ENCODE measurements around the gene SCTR. TPM values are rescaled to one million over a fixed set of nuclear protein-coding genes. Genes with fewer than 3 reads are reported as not detected.

Gene SCTR
- total and polyA plus RNA-seq, 2 of the 13 experiments (the other 11 are each of a cell fraction or from before 2014, with no cell fraction given) = not detected

DNA sequence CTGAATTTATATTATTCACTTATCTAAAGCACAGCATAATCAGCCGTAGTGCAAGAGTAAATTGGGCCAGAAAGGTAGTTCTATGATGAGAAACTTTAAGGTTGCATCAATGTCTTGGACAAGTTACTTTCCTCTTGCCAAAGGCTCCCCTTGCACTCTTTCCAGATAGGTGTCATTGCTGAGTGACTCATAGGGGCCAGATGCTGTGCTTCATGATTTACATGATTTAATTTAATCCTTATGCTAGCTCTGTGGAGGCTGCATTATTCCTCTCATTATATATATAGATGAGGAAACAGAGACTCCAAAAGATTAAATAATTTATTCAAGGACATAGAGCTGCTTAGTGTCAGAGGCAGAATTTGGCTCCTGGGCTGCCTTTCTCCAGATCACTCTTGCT, 25.0 kb upstream of the SCTR start (continued):
- no peak for TF ChIP-seq AKNA (CRISPR knock-in tag; IDR thresholded peaks at IDR 0.05; ENCODE audit: borderline replicate concordance)
- TF ChIP-seq ZFY (CRISPR knock-in tag; IDR thresholded peaks at IDR 0.05) = no peak
- no peak for TF ChIP-seq ZNF747 (CRISPR knock-in tag; IDR thresholded peaks at IDR 0.05; ENCODE audit: borderline replicate concordance)
- TF ChIP-seq ZNF782 (CRISPR knock-in tag; IDR thresholded peaks at IDR 0.05; ENCODE audit: borderline replicate concordance) = no peak
- TF ChIP-seq, protein P1, sequence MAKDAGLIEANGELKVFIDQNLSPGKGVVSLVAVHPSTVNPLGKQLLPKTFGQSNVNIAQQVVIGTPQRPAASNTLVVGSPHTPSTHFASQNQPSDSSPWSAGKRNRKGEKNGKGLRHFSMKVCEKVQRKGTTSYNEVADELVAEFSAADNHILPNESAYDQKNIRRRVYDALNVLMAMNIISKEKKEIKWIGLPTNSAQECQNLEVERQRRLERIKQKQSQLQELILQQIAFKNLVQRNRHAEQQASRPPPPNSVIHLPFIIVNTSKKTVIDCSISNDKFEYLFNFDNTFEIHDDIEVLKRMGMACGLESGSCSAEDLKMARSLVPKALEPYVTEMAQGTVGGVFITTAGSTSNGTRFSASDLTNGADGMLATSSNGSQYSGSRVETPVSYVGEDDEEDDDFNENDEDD (CRISPR knock-in tag; IDR thresholded peaks at IDR 0.05; ENCODE audit: borderline replicate concordance) = no peak

- 64% methylated on average over 2 of the region's 2 CpGs for WGBS (ENCODE audit: low lambda C conversion rate)
- H3K4me2 ChIP-seq (ENCODE audit: low read depth, low read length) = no peak overlapping the region
- DNase-seq (ENCODE audit: low spot score) (no peak), ATAC-seq (no peak), FAIRE-seq (no peak)
- BruUV-seq (replicated peaks) = no TSS peak
- no peak overlapping the region for H2AFZ ChIP-seq (ENCODE audit: low read length)
- H3K4me3 ChIP-seq (replicated peaks in 1 of 3; ENCODE audit: insufficient read depth in 1 of 3, low read depth in 2 of 3, low read length in 3 of 3) = no peak overlapping the region
- peaks cover 21% of the 10 kb centered on the region for H3K4me1 ChIP-seq (ENCODE audit: insufficient read depth, low read length)
- H3K79me2 ChIP-seq (ENCODE audit: insufficient read depth, low read length) = no peaks in the 10 kb centered on the region
- in situ Hi-C loops (cut with HindIII; ENCODE audit: extremely low pct_ligation_motif_present, low pct_unique_long_range_greater_than_20kb) = no loop called here
- intact Hi-C loops (cut with micrococcal nuclease; ENCODE audit: unreplicated experiment) = no loop called here
- CTCF ChIA-PET (ENCODE audit: low intra/inter-chr PET ratio, low total read pairs) = no interaction called here
- no peak overlapping the region for H3K9ac ChIP-seq (ENCODE audit: insufficient read depth, low read depth, low read length)
- H3K27ac ChIP-seq (ENCODE audit: extremely low read length, insufficient read depth, low read length) = no peak overlapping the region
- no peaks in the 10 kb centered on the region for H3K9me3 ChIP-seq (ENCODE audit: low read length)
- no peaks in the 10 kb centered on the region for H4K20me1 ChIP-seq (ENCODE audit: insufficient read depth, low read length)
- peaks cover 2 to 28% of the 10 kb centered on the region in 2 experiments; a peak in 3 of 5 replicates for H3K27me3 ChIP-seq (ENCODE audit: control insufficient read depth in 1 of 2, insufficient read depth in 2 of 2, low read length in 2 of 2)
- POLR2A ChIA-PET = no interaction called here
- no peaks in the 10 kb centered on the region for H3K36me3 ChIP-seq (replicated peaks in 1 of 2; ENCODE audit: control insufficient read depth in 1 of 2, insufficient read depth in 2 of 2, low read length in 2 of 2)
- TF ChIP-seq SSRP1 (CRISPR knock-in tag; IDR thresholded peaks at IDR 0.05) (no peak), CEBPB (IDR thresholded peaks at IDR 0.05; ENCODE audit: borderline replicate concordance, low read depth, low read length) (no peak), ZNF709 (CRISPR knock-in tag; IDR thresholded peaks at IDR 0.05) (no peak), MIER2 (CRISPR knock-in tag; IDR thresholded peaks at IDR 0.05) (no peak), ZFYVE20 (CRISPR knock-in tag; IDR thresholded peaks at IDR 0.05; ENCODE audit: borderline replicate concordance, low read depth) (no peak), ZSCAN5A (CRISPR knock-in tag; IDR thresholded peaks at IDR 0.05; ENCODE audit: borderline replicate concordance) (no peak)
These were observed 24.3 kb upstream of the SCTR start for GRCh38 chr2:119548516-119549120.
